Liver (tissue), 9 donors: ENCODE results near the gene SPRR4. TPM values are rescaled to one million over a fixed set of nuclear protein-coding genes. Genes with fewer than 3 reads are reported as not detected.

Experiments
- DNase-seq: peaks from one replicate; pipeline ENCODE4 v3.0.0-alpha.2; 2017; ENCODE audit warnings: low spot score
- H3K27ac ChIP-seq, 2 donors: one replicate each; pipeline ENCODE4 v1.7.0; 2013; ENCODE audit warnings: inconsistent platforms in 2 of 2, low read length in 2 of 2, control low read depth in 1 of 2, low read depth in 1 of 2, mild to moderate bottlenecking in 1 of 2
- H3K27me3 ChIP-seq, 4 donors: one replicate each; pipeline versions ENCODE4 v1.6.1 to v1.7.0; 2013; ENCODE audit warnings: low read length in 3 of 4, inconsistent platforms in 1 of 4, mild to moderate bottlenecking in 1 of 4, moderate library complexity in 1 of 4; ENCODE audit not compliant: control insufficient read depth in 4 of 4, insufficient read depth in 4 of 4
- H3K36me3 ChIP-seq, 4 donors: one replicate each; pipeline versions ENCODE4 v1.6.1 to v1.7.0; 2013; ENCODE audit warnings: low read length in 3 of 4, mild to moderate bottlenecking in 3 of 4, low read depth in 1 of 4, moderate library complexity in 1 of 4; ENCODE audit not compliant: control insufficient read depth in 4 of 4, insufficient read depth in 3 of 4
- H3K4me1 ChIP-seq, 4 donors: one replicate each; pipeline versions ENCODE4 v1.6.1 to v1.7.0; 2013; ENCODE audit warnings: low read length in 3 of 4, mild to moderate bottlenecking in 3 of 4, moderate library complexity in 1 of 4; ENCODE audit not compliant: control insufficient read depth in 4 of 4, insufficient read depth in 4 of 4
- H3K4me3 ChIP-seq, 3 donors: one replicate each; pipeline versions ENCODE4 v1.6.1 to v1.7.0; 2013; ENCODE audit warnings: low read length in 3 of 3, control low read depth in 1 of 3, low read depth in 1 of 3, mild to moderate bottlenecking in 1 of 3
- H3K9ac ChIP-seq, 2 donors: one replicate each; pipeline ENCODE4 v1.7.0; 2013; ENCODE audit warnings: low read length in 2 of 2, mild to moderate bottlenecking in 2 of 2, moderate library complexity in 2 of 2, control low read depth in 1 of 2, low read depth in 1 of 2
- H3K9me3 ChIP-seq, 4 donors: one replicate each; pipeline versions ENCODE4 v1.6.1 to v1.7.0; 2013; ENCODE audit warnings: low read length in 3 of 4; ENCODE audit not compliant: control insufficient read depth in 4 of 4
- EGR1 ChIP-seq, 2 donors: IDR thresholded peaks; 2 replicates each; pipeline ENCODE4 v1.6.1; 2016 to 2018; ENCODE audit warnings: antibody characterized with exemption in 2 of 2, low read depth in 2 of 2
- FOXA2 ChIP-seq: IDR thresholded peaks from 2 replicates; pipeline ENCODE4 v1.6.1; 2016; ENCODE audit warnings: antibody characterized with exemption
- GABPA ChIP-seq, 2 donors: IDR thresholded peaks in 1 of 2; conservative IDR thresholded peaks in 1 of 2; 2 replicates each; pipeline ENCODE4 v1.6.1; 2016; ENCODE audit warnings: antibody characterized with exemption in 2 of 2, mild to moderate bottlenecking in 1 of 2, moderate library complexity in 1 of 2
- HNF4A ChIP-seq, 2 donors: conservative IDR thresholded peaks; 2 replicates each; pipeline ENCODE4 v1.6.1; 2016; ENCODE audit warnings: antibody characterized with exemption in 2 of 2, mild to moderate bottlenecking in 2 of 2
- NR2F2 ChIP-seq: IDR thresholded peaks from 2 replicates; pipeline ENCODE4 v1.6.1; 2016; ENCODE audit warnings: antibody characterized with exemption
- RXRA ChIP-seq, 2 donors: IDR thresholded peaks; 2 replicates each; pipeline ENCODE4 v1.6.1; 2017 to 2018; ENCODE audit warnings: antibody characterized with exemption in 2 of 2, mild to moderate bottlenecking in 1 of 2
- SP1 ChIP-seq: IDR thresholded peaks from 2 replicates; pipeline ENCODE4 v1.6.1; 2018; ENCODE audit warnings: antibody characterized with exemption, mild to moderate bottlenecking
- TAF1 ChIP-seq: conservative IDR thresholded peaks from 2 replicates; pipeline ENCODE4 v1.6.1; 2016; ENCODE audit warnings: antibody characterized with exemption, mild to moderate bottlenecking
- WGBS: extraction: QIAGEN DNeasy Blood & Tissue Kit; methylation state at CpG from one replicate; pipeline ENCODE4 v1.1.7; 2013; 5-methylcytosine and 5-hydroxymethylcytosine counted together
- polyA plus RNA-seq, 2 donors: library from polyadenylated mRNA; stranded (reverse) in 1 of 2; unstranded in 1 of 2; fragments of 200-250 nt in 1 of 2; fragments of >200 nt in 1 of 2; fragmentation: Nextera tagmentation in 1 of 2; extraction: Ambion mirVana in 1 of 2; gene quantifications; one replicate each; pipeline versions ENCODE4 v1.2.1 to v1.2.3, GENCODE V29; 2013 to 2015
- total RNA-seq, 2 donors: library from RNA; depleted of rRNA; stranded (reverse); fragments of >200 nt; gene quantifications; one replicate each; pipeline ENCODE4 v1.2.3, GENCODE V29; 2014
- TF ChIP-seq, protein P1 (sequence below): fragments of 150-350 bp; IDR thresholded peaks from 2 replicates; pipeline ENCODE4 v1.5.1; 2017; ENCODE audit warnings: improper control_type of control experiment, low read depth, low read length; ENCODE audit not compliant: missing input control
- TF ChIP-seq, protein P2 (sequence below): IDR thresholded peaks from 2 replicates; pipeline ENCODE4 v1.6.1; 2016; ENCODE audit warnings: antibody characterized with exemption
- TF ChIP-seq, protein P3 (sequence below): IDR thresholded peaks from 2 replicates; pipeline ENCODE4 v1.6.1; 2016; ENCODE audit warnings: antibody characterized with exemption
- donor health status: healthy.
- donor health status: healthy.
- donor health status: healthy.
- donor health status: healthy.
- donor health status: healthy.

The SPRR4 gene
- total and polyA plus RNA-seq, 4 donors, result not detected

GRCh38 chr1:152972196-152972886 lies 1.9 kb downstream of the SPRR4 start:
- no peaks in the 10 kb centered on the region for H3K27me3 ChIP-seq
- no peaks in the 10 kb centered on the region for H3K9me3 ChIP-seq
- TF ChIP-seq SP1, result no peak
- TF ChIP-seq, protein P1, sequence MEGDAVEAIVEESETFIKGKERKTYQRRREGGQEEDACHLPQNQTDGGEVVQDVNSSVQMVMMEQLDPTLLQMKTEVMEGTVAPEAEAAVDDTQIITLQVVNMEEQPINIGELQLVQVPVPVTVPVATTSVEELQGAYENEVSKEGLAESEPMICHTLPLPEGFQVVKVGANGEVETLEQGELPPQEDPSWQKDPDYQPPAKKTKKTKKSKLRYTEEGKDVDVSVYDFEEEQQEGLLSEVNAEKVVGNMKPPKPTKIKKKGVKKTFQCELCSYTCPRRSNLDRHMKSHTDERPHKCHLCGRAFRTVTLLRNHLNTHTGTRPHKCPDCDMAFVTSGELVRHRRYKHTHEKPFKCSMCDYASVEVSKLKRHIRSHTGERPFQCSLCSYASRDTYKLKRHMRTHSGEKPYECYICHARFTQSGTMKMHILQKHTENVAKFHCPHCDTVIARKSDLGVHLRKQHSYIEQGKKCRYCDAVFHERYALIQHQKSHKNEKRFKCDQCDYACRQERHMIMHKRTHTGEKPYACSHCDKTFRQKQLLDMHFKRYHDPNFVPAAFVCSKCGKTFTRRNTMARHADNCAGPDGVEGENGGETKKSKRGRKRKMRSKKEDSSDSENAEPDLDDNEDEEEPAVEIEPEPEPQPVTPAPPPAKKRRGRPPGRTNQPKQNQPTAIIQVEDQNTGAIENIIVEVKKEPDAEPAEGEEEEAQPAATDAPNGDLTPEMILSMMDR, result no peak
- TF ChIP-seq, protein P2, sequence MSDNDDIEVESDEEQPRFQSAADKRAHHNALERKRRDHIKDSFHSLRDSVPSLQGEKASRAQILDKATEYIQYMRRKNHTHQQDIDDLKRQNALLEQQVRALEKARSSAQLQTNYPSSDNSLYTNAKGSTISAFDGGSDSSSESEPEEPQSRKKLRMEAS, result no peak
- TF ChIP-seq NR2F2, result no peak
- TF ChIP-seq TAF1, result no peak
- TF ChIP-seq, protein P3, sequence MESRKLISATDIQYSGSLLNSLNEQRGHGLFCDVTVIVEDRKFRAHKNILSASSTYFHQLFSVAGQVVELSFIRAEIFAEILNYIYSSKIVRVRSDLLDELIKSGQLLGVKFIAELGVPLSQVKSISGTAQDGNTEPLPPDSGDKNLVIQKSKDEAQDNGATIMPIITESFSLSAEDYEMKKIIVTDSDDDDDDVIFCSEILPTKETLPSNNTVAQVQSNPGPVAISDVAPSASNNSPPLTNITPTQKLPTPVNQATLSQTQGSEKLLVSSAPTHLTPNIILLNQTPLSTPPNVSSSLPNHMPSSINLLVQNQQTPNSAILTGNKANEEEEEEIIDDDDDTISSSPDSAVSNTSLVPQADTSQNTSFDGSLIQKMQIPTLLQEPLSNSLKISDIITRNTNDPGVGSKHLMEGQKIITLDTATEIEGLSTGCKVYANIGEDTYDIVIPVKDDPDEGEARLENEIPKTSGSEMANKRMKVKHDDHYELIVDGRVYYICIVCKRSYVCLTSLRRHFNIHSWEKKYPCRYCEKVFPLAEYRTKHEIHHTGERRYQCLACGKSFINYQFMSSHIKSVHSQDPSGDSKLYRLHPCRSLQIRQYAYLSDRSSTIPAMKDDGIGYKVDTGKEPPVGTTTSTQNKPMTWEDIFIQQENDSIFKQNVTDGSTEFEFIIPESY, result no peak
- TF ChIP-seq EGR1 (IDR thresholded peaks at IDR 0.05; ENCODE audit: low read depth in 2 of 2), result no peak
- TF ChIP-seq FOXA2, result no peak
- no peak for TF ChIP-seq HNF4A (conservative IDR thresholded peaks at IDR 0.05)
- TF ChIP-seq GABPA (IDR thresholded peaks at IDR 0.05 in 1 of 2, conservative IDR thresholded peaks at IDR 0.05 in 1 of 2), result no peak
- WGBS, result 83% methylated on average over 4 of the region's 4 CpGs
- H3K4me3 ChIP-seq, result no peak overlapping the region
- no peak overlapping the region for H3K9ac ChIP-seq
- no peaks in the 10 kb centered on the region for H3K36me3 ChIP-seq
- peak; percentile 20 for DNase-seq
- no peak overlapping the region for H3K27ac ChIP-seq
- H3K4me1 ChIP-seq, result no peaks in the 10 kb centered on the region

DNA sequence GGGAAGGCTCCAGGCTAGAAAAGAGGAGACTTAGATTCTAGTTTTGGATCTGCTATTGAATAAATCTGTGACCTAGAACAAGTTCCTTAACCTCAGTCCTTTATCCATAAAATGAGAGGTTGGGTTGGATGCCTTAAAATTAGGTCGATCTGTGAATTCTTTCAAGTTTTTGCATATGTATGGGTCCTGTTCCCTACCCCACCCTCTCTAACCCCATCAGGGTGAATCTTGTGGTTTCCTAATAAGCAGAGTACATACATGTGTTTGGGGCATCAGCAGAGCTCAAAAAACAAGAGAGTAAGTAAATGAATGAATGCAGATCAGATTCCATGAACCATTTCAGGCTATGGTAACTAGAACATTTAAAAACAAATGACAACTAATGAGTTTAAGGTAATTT lies 6.2 kb downstream of the SPRR4 start:
- Histone ChIP-seq H3K36me3 (no peaks in the 10 kb centered on the region), H3K4me3 (no peak overlapping the region), H3K27me3 (no peaks in the 10 kb centered on the region), H3K27ac (no peak overlapping the region), H3K4me1 (no peaks in the 10 kb centered on the region), H3K9me3 (no peaks in the 10 kb centered on the region), H3K9ac (no peak overlapping the region)
- WGBS, result 79% methylated on average over 1 of the region's 1 CpG
- TF ChIP-seq FOXA2, result no peak
- no peak for TF ChIP-seq TAF1
- no peak for TF ChIP-seq EGR1 (IDR thresholded peaks at IDR 0.05; ENCODE audit: low read depth in 2 of 2)
- no peak for DNase-seq

DNA sequence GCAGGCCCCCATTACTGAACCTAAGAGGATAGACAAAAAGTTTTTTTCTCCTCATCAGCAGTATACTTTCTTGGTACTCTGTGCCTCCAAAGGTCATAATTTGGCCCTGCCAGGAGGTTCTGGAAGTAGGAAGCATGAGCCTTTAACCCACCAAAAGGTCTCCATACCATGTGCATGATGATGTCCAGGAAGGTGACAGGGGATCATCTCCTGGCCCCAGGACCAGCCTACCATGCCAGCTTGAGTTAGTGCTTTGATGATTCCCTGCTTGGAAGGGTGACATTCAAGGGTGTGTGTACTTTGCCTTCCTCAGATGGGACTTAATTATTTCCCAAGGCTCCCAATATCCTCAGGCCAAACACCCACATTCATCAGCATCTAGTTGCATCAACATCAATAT lies 7.2 kb downstream of the SPRR4 start:
- H3K9me3 ChIP-seq, result no peaks in the 10 kb centered on the region
- DNase-seq, result no peak
- H3K27me3 ChIP-seq, result no peaks in the 10 kb centered on the region
- no peak overlapping the region for H3K27ac ChIP-seq
- no peaks in the 10 kb centered on the region for H3K4me1 ChIP-seq
- no peak overlapping the region for H3K4me3 ChIP-seq
- H3K36me3 ChIP-seq, result no peaks in the 10 kb centered on the region
- TF ChIP-seq FOXA2 (no peak), RXRA (IDR thresholded peaks at IDR 0.05) (no peak), TAF1 (no peak), SP1 (no peak)
- TF ChIP-seq, protein P1, result no peak
- TF ChIP-seq, protein P2, result no peak
- TF ChIP-seq, protein P3, result no peak
- no peak overlapping the region for H3K9ac ChIP-seq
